CD4-positive, alpha-beta T cell (primary cell): ENCODE results near the gene DNAJB2. TPM values are rescaled to one million over a fixed set of nuclear protein-coding genes. Genes with fewer than 3 reads are reported as not detected.

Experiments
- ATAC-seq: fragments of 200-7000 bp; cut with Tn5 transposase; one replicate; pipeline ENCODE4 v1.10.0; 2022; ENCODE audit warnings: mild to moderate bottlenecking; ENCODE audit not compliant: poor library complexity
- CTCF ChIA-PET: fragments of 350-600 bp; sonication (Branson Sonifier 250); formaldehyde crosslinking; loops from one replicate; lab custom pipeline; 2021; ENCODE audit warnings: antibody characterized with exemption, inconsistent platforms; lab: Charles Lee
- POLR2A ChIA-PET: fragments of 350-600 bp; sonication (Branson Sonifier 250); formaldehyde crosslinking; loops from one replicate; lab custom pipeline; 2021; ENCODE audit warnings: antibody characterized with exemption, inconsistent platforms; lab: Charles Lee
- DNase-seq, 14 experiments: peaks; one replicate each; pipeline ENCODE4 v3.0.0-alpha.2; 2013 to 2020; ENCODE audit warnings: mixed read lengths in 2 of 14
- H3K27ac ChIP-seq, 2 donors: one replicate each; pipeline versions ENCODE4 v1.5.1 to v1.7.0; 2013; ENCODE audit warnings: low read length in 2 of 2, low read depth in 1 of 2, mild to moderate bottlenecking in 1 of 2
- H3K27me3 ChIP-seq, 2 experiments: 1 replicate in 1 of 2; 2 replicates in 1 of 2; pipeline versions ENCODE4 v1.6.1 to v1.7.0; 2013; ENCODE audit warnings: low read length in 2 of 2, control low read depth in 1 of 2, mild to moderate bottlenecking in 1 of 2, moderate library complexity in 1 of 2; ENCODE audit not compliant: insufficient read depth in 2 of 2, control insufficient read depth in 1 of 2
- H3K36me3 ChIP-seq: one replicate; pipeline ENCODE4 v1.6.1; 2013; ENCODE audit warnings: low read length, control low read depth; ENCODE audit not compliant: insufficient read depth
- H3K4me1 ChIP-seq: one replicate; pipeline ENCODE4 v1.6.1; 2013; ENCODE audit warnings: low read length, control low read depth; ENCODE audit not compliant: insufficient read depth
- H3K4me3 ChIP-seq: one replicate; pipeline ENCODE4 v1.5.1; 2013; ENCODE audit warnings: mild to moderate bottlenecking, low read length, moderate library complexity
- H3K9me3 ChIP-seq, 2 experiments: 1 replicate in 1 of 2; 2 replicates in 1 of 2; pipeline versions ENCODE4 v1.6.1 to v1.7.0; 2013; ENCODE audit warnings: low read length in 2 of 2, mild to moderate bottlenecking in 2 of 2, control low read depth in 1 of 2, moderate library complexity in 1 of 2; ENCODE audit not compliant: control insufficient read depth in 1 of 2, insufficient read depth in 1 of 2
- H3K27ac Mint-ChIP-seq: one replicate; pipeline ENCODE4 v1.8.0; 2020; ENCODE audit warnings: mixed read lengths
- H3K27me3 Mint-ChIP-seq: one replicate; pipeline ENCODE4 v1.8.0; 2021; ENCODE audit warnings: mixed read lengths
- H3K36me3 Mint-ChIP-seq: one replicate; pipeline ENCODE4 v1.8.0; 2021; ENCODE audit warnings: low read depth, mixed read lengths
- H3K4me1 Mint-ChIP-seq: one replicate; pipeline ENCODE4 v1.8.0; 2021; ENCODE audit warnings: low read depth, mixed read lengths
- H3K4me3 Mint-ChIP-seq: one replicate; pipeline ENCODE4 v1.8.0; 2020; ENCODE audit warnings: mild to moderate bottlenecking, mixed read lengths
- H3K9me3 Mint-ChIP-seq: one replicate; pipeline ENCODE4 v1.8.0; 2020; ENCODE audit warnings: mixed read lengths
- intact Hi-C, 2 experiments: fragments of 100-400 bp; cut with DNase I in 1 of 2; cut with micrococcal nuclease in 1 of 2; formaldehyde crosslinking; loops; one replicate each; pipeline versions ENCODE4 v1.15.1 to v1.9.0; 2023 to 2025; cut with DNase I, micrococcal nuclease
- total RNA-seq, 174 experiments: library from RNA in 2 of 174; stranded (reverse) in 2 of 174; gene quantifications; one replicate each; pipeline ENCODE4 v1.2.3 and lab custom pipeline; 2021 to 2026
- TF ChIP-seq, protein P1 (sequence below): fragments of 200-600 bp; IDR thresholded peaks from one replicate; pipeline ENCODE4 v1.8.0; 2022; ENCODE audit warnings: antibody characterized with exemption, mild to moderate bottlenecking

Gene DNAJB2
- total RNA-seq, 2 experiments from 2014 or later, result 151 to 161 TPM

DNA sequence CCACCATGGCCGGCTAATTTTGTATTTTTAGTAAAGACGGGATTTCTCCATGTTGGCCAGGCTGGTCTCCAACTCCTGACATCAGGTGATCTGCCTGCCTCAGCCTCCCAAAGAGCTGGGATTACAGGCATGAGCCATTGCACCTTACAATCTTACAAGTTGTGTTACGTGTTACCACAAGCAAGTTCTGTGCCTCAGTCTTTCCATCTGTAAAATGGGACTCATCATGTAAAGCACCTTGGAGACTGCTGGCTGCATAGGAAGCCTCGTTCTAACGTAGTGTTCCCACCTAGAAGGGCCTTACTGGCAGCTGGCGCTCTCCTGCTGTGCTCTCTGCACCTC lies 10.0 kb downstream of the DNAJB2 start:
- Histone ChIP-seq H3K36me3 (peaks cover 19% of the 10 kb centered on the region), H3K4me1 (peaks cover 3% of the 10 kb centered on the region), H3K4me3 (no peak overlapping the region), H3K9me3 (no peaks in the 10 kb centered on the region), H3K27ac (no peak overlapping the region), H3K27me3 (no peaks in the 10 kb centered on the region)
- TF ChIP-seq, protein P1, sequence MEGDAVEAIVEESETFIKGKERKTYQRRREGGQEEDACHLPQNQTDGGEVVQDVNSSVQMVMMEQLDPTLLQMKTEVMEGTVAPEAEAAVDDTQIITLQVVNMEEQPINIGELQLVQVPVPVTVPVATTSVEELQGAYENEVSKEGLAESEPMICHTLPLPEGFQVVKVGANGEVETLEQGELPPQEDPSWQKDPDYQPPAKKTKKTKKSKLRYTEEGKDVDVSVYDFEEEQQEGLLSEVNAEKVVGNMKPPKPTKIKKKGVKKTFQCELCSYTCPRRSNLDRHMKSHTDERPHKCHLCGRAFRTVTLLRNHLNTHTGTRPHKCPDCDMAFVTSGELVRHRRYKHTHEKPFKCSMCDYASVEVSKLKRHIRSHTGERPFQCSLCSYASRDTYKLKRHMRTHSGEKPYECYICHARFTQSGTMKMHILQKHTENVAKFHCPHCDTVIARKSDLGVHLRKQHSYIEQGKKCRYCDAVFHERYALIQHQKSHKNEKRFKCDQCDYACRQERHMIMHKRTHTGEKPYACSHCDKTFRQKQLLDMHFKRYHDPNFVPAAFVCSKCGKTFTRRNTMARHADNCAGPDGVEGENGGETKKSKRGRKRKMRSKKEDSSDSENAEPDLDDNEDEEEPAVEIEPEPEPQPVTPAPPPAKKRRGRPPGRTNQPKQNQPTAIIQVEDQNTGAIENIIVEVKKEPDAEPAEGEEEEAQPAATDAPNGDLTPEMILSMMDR, result no peak
- Mint-ChIP-seq H3K27ac (no peak overlapping the region), H3K9me3 (no peaks in the 10 kb centered on the region), H3K27me3 (no peaks in the 10 kb centered on the region), H3K36me3 (peaks cover 20% of the 10 kb centered on the region), H3K4me3 (no peak overlapping the region), H3K4me1 (peaks cover 2% of the 10 kb centered on the region)
- DNase-seq (no peak), ATAC-seq (no peak)
- intact Hi-C loops, result no loop called here
- ChIA-PET CTCF (no interaction called here), POLR2A (no interaction called here)

DNA sequence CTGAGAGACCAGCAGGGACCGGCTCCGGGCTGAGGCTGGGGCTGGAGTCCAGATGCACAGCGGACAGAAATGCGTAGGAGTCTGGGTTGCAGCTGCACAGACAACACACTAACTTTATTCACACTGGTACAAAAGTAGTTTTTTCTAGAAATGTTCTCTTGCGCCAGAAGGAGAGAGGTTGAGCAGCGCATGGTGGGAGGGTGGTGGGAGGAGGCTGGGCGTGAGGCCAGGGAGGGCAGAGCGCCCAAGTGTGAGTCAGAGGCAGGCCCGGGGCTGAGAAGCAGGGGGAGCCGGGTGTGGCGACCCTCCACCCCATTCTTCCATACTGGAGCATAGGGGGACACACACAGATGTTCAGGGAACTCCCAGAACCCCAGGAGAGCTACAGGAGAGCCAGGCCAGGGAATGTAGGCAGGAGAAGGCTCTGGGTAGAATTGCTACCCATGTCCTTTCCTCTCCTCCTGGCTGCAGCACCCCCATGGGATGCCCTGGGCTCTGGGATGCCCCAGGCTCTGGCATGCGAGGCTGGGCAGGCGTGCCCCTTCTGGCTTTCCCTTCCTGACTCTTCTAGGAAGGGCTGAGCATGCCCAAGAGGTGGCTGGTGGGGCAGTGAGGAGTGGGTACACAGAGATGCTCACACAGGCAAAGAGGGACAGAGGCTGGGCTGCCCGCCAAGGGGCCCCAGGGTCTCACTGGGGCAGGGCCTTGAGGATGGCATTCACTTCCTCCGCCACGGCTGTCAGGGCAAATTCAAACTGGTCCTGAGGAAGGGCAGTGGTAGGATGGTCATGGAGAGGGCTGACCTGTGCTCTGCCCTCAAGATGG lies 10.6 kb downstream of the DNAJB2 start:
- TF ChIP-seq, protein P1, result no peak
- CTCF ChIA-PET, result interaction anchor here (1.4 kb wide), 1 partner anchor 129 kb away, joined by 3 read pairs; the partner anchor contains the start of gene NHEJ1
- ATAC-seq (no peak), DNase-seq (no peak)
- H3K9me3 ChIP-seq, result no peaks in the 10 kb centered on the region
- H3K27ac Mint-ChIP-seq, result no peak overlapping the region
- peaks cover 13% of the 10 kb centered on the region for H3K36me3 ChIP-seq
- intact Hi-C loops, result loop anchor here in 1 of 2 experiments (5.0 to 10.0 kb wide), 2 partner anchors 62 to 255 kb away; partner anchors contain the start of genes ANKZF1, ATG9A, CHPF and TMEM198
- POLR2A ChIA-PET, result no interaction called here
- no peak overlapping the region for H3K4me3 ChIP-seq
- no peaks in the 10 kb centered on the region for H3K27me3 Mint-ChIP-seq
- no peaks in the 10 kb centered on the region for H3K27me3 ChIP-seq
- H3K27ac ChIP-seq, result no peak overlapping the region
- no peaks in the 10 kb centered on the region for H3K9me3 Mint-ChIP-seq
- H3K4me1 ChIP-seq, result peaks cover 9% of the 10 kb centered on the region
- peaks cover 15% of the 10 kb centered on the region for H3K36me3 Mint-ChIP-seq
- no peak overlapping the region for H3K4me3 Mint-ChIP-seq
- H3K4me1 Mint-ChIP-seq, result peaks cover 5% of the 10 kb centered on the region

DNA sequence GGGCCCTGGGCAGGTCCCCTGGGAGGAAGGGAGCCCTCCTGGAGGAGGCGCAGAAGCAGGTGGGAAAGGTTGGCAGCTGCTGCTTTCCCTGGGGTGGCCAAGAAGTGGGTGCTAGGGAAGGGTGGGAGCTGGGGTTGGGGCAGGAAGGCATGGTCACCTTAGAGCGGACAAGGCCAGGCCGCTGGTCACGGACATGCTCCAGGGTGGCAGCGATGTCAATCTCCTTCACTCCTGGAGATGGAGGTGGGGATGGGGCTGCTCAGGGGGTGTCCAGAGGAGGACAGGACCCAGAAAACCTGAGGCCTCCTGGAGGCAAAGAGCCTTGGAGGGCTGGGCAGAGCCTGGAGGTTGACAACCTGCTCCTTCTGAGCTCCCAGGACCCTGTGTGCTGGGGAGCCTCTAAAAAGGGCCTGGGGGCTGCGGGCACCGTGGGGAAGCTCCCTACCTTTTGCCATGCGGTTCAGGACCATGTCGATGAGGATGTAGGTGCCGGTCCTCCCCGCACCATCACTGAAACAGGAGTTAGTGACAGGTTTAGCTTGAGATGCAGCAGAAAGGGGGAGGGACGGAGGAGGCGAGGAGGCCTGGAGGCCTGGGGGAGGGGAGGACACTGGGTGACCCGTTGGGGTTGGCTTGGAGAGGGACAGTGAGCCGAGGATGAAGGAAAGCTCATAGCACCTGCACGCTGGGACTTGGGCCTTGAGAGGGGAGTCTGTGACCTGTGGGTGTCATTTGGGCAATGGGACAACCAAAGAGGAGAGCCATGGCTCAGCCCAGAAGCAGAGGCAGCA lies 11.4 kb downstream of the DNAJB2 start:
- ATAC-seq (no peak), DNase-seq (no peak)
- no peaks in the 10 kb centered on the region for H3K27me3 Mint-ChIP-seq
- Histone ChIP-seq H3K36me3 (peaks cover 5% of the 10 kb centered on the region), H3K4me3 (no peak overlapping the region), H3K27me3 (no peaks in the 10 kb centered on the region), H3K9me3 (no peaks in the 10 kb centered on the region), H3K27ac (no peak overlapping the region), H3K4me1 (peaks cover 16% of the 10 kb centered on the region)
- H3K27ac Mint-ChIP-seq, result no peak overlapping the region
- ChIA-PET CTCF (interaction anchor here (1.4 kb wide), 1 partner anchor 130 kb away, joined by 3 read pairs; the partner anchor contains the start of gene NHEJ1), POLR2A (no interaction called here)
- intact Hi-C loops, result loop anchor here in 1 of 2 experiments (5.0 to 10.0 kb wide), 2 partner anchors 63 to 254 kb away; partner anchors contain the start of genes ANKZF1, ATG9A, CHPF and TMEM198
- no peak overlapping the region for H3K4me3 Mint-ChIP-seq
- H3K4me1 Mint-ChIP-seq, result peaks cover 12% of the 10 kb centered on the region
- H3K9me3 Mint-ChIP-seq, result no peaks in the 10 kb centered on the region
- TF ChIP-seq, protein P1, result no peak
- peaks cover 11% of the 10 kb centered on the region for H3K36me3 Mint-ChIP-seq
